ENCODE measurements around the gene AMZ1.

DNA sequence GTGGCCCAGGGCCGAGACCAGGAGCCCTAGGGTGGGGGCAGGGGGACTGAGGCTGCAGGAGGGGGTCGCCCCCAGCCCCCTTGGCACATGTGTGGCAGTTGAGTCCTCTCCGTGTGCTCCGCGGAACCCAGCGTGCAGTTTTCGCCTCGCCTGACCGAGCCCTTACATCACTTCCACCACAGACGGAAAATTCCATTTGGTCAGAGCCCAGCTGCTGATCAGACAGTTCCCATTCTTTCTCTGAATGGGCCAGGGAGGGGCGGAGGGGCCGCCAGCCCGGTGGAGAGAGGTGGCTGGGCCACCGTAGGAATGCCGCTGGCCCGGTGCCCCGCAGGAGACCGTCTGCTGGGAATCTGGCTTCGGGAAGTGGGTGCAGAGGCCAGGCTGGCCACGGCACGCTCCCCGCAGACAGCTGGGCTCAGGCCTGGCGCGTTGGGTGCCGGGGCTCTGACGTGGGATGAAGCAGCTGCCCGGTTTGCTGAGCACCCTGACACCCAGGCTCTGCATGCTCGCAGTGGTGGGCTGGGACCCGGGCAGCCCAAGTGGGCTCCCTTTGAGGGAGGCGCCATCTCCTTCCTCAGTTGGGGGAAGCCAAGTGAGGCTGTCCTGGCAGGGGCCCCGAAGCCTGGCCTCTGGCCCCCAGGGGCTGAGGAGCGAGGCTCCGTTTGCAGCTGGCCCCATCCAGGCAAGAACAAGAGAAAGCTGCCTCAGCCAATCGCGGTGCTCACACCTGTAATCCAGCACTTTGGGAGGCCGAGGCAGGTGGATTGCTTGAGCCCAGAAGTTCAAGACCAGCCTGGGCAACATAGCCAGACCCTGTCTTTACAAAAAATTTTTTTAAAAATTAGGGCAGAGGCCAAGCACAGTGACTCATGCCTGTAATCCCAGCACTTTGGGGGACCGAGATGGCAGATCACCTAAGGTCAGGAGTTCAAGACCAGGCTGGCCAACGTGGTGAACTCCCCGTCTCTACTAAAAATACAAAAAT, 46.3 kb upstream of the AMZ1 start:
- TF ChIP-seq CTCF (IDR thresholded peaks at IDR 0.05) = no peak
- peak in 1 of 2 donors; percentile 11 for TF ChIP-seq POLR2A (IDR thresholded peaks at IDR 0.05)
- peak in 2 of 4 donors; percentile 85 to 94 for TF ChIP-seq EP300 (IDR thresholded peaks at IDR 0.05)

Data from sigmoid colon (tissue), 4 donors.